Naive thymus-derived CD8-positive, alpha-beta T cell (primary cell): ENCODE results near the gene NAA35. TPM values are rescaled to one million over a fixed set of nuclear protein-coding genes. Genes with fewer than 3 reads are reported as not detected.
A peak's percentile ranks its signal among the peaks of the same experiment; 100 is the strongest.

Experiments
- ATAC-seq, 2 donors: fragments of 150-1000 bp; cut with Tn5 transposase in 1 of 2; sonication (Bioruptor Pico), chemical (Tn5 transposase) in 1 of 2; 1 replicate in 1 of 2; 2 replicates in 1 of 2; pipeline ENCODE4 v1.10.0; 2021; ENCODE audit warnings: mild to moderate bottlenecking in 2 of 2, moderate library complexity in 2 of 2
- POLR2A ChIA-PET: fragments of 350-600 bp; sonication (Branson Sonifier 250); formaldehyde crosslinking; loops from one replicate; lab custom pipeline; 2021; ENCODE audit warnings: antibody characterized with exemption; lab: Charles Lee
- DNase-seq, 10 donors: peaks; one replicate each; pipeline versions ENCODE4 v3.0.0 to v3.0.0-alpha.2; 2020 to 2022
- H3K27ac Mint-ChIP-seq, 10 donors: one replicate each; pipeline ENCODE4 v1.8.0; 2020 to 2022; ENCODE audit warnings: mild to moderate bottlenecking in 10 of 10, mixed read lengths in 10 of 10, moderate library complexity in 4 of 10, inconsistent platforms in 1 of 10
- H3K27me3 Mint-ChIP-seq, 5 donors: one replicate each; pipeline ENCODE4 v1.8.0; 2021 to 2022; ENCODE audit warnings: mixed read lengths in 5 of 5
- H3K36me3 Mint-ChIP-seq, 3 donors: one replicate each; pipeline ENCODE4 v1.8.0; 2020 to 2022; ENCODE audit warnings: mixed read lengths in 3 of 3, mild to moderate bottlenecking in 2 of 3, inconsistent platforms in 1 of 3
- H3K4me1 Mint-ChIP-seq, 4 donors: one replicate each; pipeline ENCODE4 v1.8.0; 2021 to 2022; ENCODE audit warnings: mixed read lengths in 4 of 4
- H3K4me3 Mint-ChIP-seq, 10 donors: one replicate each; pipeline ENCODE4 v1.8.0; 2020 to 2022; ENCODE audit warnings: mild to moderate bottlenecking in 10 of 10, mixed read lengths in 10 of 10, moderate library complexity in 6 of 10, inconsistent platforms in 1 of 10
- H3K9me3 Mint-ChIP-seq, 9 donors: one replicate each; pipeline ENCODE4 v1.8.0; 2020 to 2022; ENCODE audit warnings: mixed read lengths in 9 of 9, mild to moderate bottlenecking in 3 of 9, inconsistent platforms in 1 of 9, moderate library complexity in 1 of 9
- polyA plus RNA-seq, 3 donors: library from polyadenylated mRNA; unstranded; fragments of 300-500 nt; fragmentation: Illumina TruSeq; gene quantifications; one replicate each; pipeline ENCODE4 v1.2.3, GENCODE V29; 2021
- total RNA-seq, 8 experiments: library from RNA in 2 of 8; stranded (reverse) in 2 of 8; gene quantifications; one replicate each; pipeline ENCODE4 v1.2.3 and lab custom pipeline; 2021 to 2026

Gene NAA35
- total and polyA plus RNA-seq, 5 experiments from 2014 or later, result 15.0 to 32.3 (median 16.3) TPM

DNA sequence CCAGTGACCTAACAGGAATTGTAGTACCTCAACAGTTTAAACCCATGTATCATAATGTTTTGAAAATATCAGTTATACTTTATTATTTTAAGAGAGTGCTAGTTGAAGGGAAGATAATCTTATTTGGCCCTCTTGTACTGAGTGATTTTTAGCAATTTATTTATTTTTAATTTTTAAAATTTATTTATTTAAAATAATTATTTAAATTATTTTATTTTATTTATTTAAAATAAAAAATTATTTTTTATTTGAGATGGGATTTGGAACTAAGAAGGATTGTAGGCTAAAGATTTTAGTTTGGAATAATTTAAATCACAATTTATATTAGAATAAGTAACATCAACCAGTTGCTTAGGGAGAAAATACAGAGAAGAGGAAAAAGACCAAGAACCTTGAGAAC lies 54.2 kb downstream of the NAA35 start:
- POLR2A ChIA-PET, result no interaction called here
- no peak overlapping the region for H3K4me3 Mint-ChIP-seq
- ATAC-seq (no peak), DNase-seq (no peak)
- no peaks in the 10 kb centered on the region for H3K27me3 Mint-ChIP-seq
- H3K36me3 Mint-ChIP-seq, result peaks cover 16 to 72% (median 39%) of the 10 kb centered on the region in 3 donors
- peaks cover 0 to 20% (median 4%) of the 10 kb centered on the region in 4 donors for H3K4me1 Mint-ChIP-seq
- peaks cover 0 to 11% (median 0%) of the 10 kb centered on the region in 9 donors for H3K9me3 Mint-ChIP-seq
- H3K27ac Mint-ChIP-seq, result no peak overlapping the region

- ATAC-seq (no peak), DNase-seq (no peak)
- peaks cover 14 to 75% (median 43%) of the 10 kb centered on the region in 3 donors for H3K36me3 Mint-ChIP-seq
- H3K27ac Mint-ChIP-seq, result no peak overlapping the region
- peaks cover 0 to 10% (median 0%) of the 10 kb centered on the region in 9 donors for H3K9me3 Mint-ChIP-seq
- POLR2A ChIA-PET, result no interaction called here
- peaks cover 0 to 24% (median 6%) of the 10 kb centered on the region in 4 donors for H3K4me1 Mint-ChIP-seq
- no peak overlapping the region for H3K4me3 Mint-ChIP-seq
- no peaks in the 10 kb centered on the region for H3K27me3 Mint-ChIP-seq
These were observed 54.7 kb downstream of the NAA35 start for GRCh38 chr9:85995599-85995998.

DNA sequence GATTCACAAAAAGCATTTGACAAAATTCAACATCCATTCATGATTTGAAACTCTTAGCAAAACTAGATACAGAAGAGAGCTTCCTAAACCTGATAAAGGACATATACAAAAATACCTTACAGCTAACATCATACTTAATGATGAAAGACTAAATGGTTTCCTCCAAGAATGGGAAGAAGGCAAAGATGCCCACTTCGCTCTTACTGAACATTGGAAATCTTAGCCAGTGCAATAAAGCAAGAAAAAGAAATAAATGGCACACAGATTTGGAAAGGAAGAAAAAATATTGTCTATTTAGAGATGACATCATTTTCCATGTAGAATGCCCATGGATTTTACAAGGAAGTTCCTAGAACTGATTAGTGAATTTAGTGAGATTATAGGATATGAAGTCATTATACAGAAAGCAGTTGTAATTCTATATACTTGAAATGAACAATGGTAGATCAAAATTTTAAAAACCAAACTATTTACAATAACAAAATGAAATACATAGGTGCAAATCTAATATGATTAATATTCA lies 64.4 kb downstream of the NAA35 start:
- no peaks in the 10 kb centered on the region for H3K27me3 Mint-ChIP-seq
- DNase-seq (no peak), ATAC-seq (no peak)
- peaks cover 20 to 88% (median 71%) of the 10 kb centered on the region in 3 donors for H3K36me3 Mint-ChIP-seq
- H3K9me3 Mint-ChIP-seq, result peaks cover 0 to 5% (median 2%) of the 10 kb centered on the region in 9 donors
- H3K4me1 Mint-ChIP-seq, result peaks cover 2 to 16% (median 6%) of the 10 kb centered on the region in 4 donors
- no peak overlapping the region for H3K4me3 Mint-ChIP-seq
- no peak overlapping the region for H3K27ac Mint-ChIP-seq
- POLR2A ChIA-PET, result no interaction called here

DNA sequence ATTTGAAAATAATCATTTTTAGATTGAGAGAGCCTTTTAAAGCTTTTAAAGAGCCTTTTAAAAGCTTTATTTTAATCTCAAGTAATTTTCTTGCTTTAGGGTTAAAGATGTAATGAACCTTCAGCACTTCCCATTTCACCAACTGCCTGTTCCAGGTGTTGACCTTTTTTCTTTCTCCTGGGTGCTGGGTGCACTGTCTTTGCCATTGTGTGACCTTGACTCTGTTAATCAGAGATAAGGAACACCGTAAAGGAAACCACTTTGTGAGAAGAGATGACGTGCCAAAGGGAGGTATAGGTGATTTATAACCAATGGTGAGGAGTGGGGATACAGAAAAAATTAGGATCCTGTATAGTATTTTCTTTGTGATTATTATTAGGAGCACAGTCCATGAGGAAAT lies 68.2 kb downstream of the NAA35 start:
- H3K9me3 Mint-ChIP-seq, result peaks cover 0 to 5% (median 2%) of the 10 kb centered on the region in 9 donors
- H3K36me3 Mint-ChIP-seq, result peaks cover 13 to 76% (median 42%) of the 10 kb centered on the region in 3 donors
- POLR2A ChIA-PET, result no interaction called here
- H3K4me1 Mint-ChIP-seq, result no peaks in the 10 kb centered on the region
- ATAC-seq (no peak), DNase-seq (no peak)
- H3K4me3 Mint-ChIP-seq, result no peak overlapping the region
- no peaks in the 10 kb centered on the region for H3K27me3 Mint-ChIP-seq
- peak overlapping the region in 2 of 10 donors; percentile 1 to 19 for H3K27ac Mint-ChIP-seq

- H3K27ac Mint-ChIP-seq, result peak overlapping the region; percentile 11 to 91 (median 78)
- DNase-seq (no peak), ATAC-seq (no peak)
- H3K4me3 Mint-ChIP-seq, result peak overlapping the region in 1 of 10 donors; percentile 16
- peaks cover 23 to 62% (median 30%) of the 10 kb centered on the region in 3 donors for H3K36me3 Mint-ChIP-seq
- peaks cover 22 to 45% (median 31%) of the 10 kb centered on the region in 4 donors for H3K4me1 Mint-ChIP-seq
- H3K9me3 Mint-ChIP-seq, result no peaks in the 10 kb centered on the region
- H3K27me3 Mint-ChIP-seq, result no peaks in the 10 kb centered on the region
- POLR2A ChIA-PET, result interaction anchor here (0.8 kb wide), 1 partner anchor 80 kb away, joined by 3 read pairs; no protein-coding TSS in a partner anchor
These were observed 79.8 kb downstream of the NAA35 start for GRCh38 chr9:86020731-86021130.

DNA sequence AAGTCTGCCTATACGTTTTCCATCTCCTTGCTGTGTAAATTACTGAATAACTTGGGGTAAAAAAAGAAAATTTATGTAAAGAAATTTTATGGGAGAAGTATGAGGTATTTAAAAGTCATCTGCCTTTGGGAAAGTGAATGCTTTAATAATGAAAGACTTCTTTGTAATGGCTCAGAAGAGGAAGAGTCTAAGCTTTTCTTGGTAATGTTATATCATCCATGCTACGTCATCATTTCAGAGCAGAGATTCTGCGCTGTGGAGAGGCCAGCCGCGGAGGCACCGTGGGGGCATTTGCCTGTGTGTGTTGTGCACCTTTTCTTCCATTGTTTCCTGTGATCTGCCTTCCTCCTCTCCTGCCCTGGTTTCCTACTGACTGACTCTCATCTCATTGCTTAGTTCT lies 80.2 kb downstream of the NAA35 start:
- ATAC-seq, result no peak
- H3K9me3 Mint-ChIP-seq, result no peaks in the 10 kb centered on the region
- no peaks in the 10 kb centered on the region for H3K27me3 Mint-ChIP-seq
- peak overlapping the region; percentile 53 to 91 (median 82) for H3K27ac Mint-ChIP-seq
- H3K36me3 Mint-ChIP-seq, result peaks cover 23 to 66% (median 34%) of the 10 kb centered on the region in 3 donors
- peak overlapping the region in 1 of 10 donors; percentile 8 for H3K4me3 Mint-ChIP-seq
- POLR2A ChIA-PET, result interaction anchor here (0.8 kb wide), 1 partner anchor 81 kb away, joined by 3 read pairs; no protein-coding TSS in a partner anchor
- DNase-seq, result no peak
- H3K4me1 Mint-ChIP-seq, result peaks cover 22 to 45% (median 31%) of the 10 kb centered on the region in 4 donors

GRCh38 chr9:86022687-86023266 lies 81.8 kb downstream of the NAA35 start:
- no peaks in the 10 kb centered on the region for H3K9me3 Mint-ChIP-seq
- peaks cover 21 to 66% (median 42%) of the 10 kb centered on the region in 3 donors for H3K36me3 Mint-ChIP-seq
- POLR2A ChIA-PET, result interaction anchor here (0.6 to 1.3 kb wide), 3 partner anchors 73 to 260 kb away, joined by 3 to 4 read pairs (median 3); partner anchors contain the start of genes ISCA1 and NAA35
- H3K27me3 Mint-ChIP-seq, result no peaks in the 10 kb centered on the region
- H3K4me3 Mint-ChIP-seq, result peak overlapping the region in 9 of 10 donors; percentile 5 to 66 (median 46)
- H3K4me1 Mint-ChIP-seq, result peaks cover 22 to 45% (median 31%) of the 10 kb centered on the region in 4 donors
- peak; percentile 88 to 93 for ATAC-seq
- DNase-seq, result peak in 6 of 10 donors; percentile 7 to 50 (median 35)
- peak overlapping the region; percentile 77 to 95 (median 84) for H3K27ac Mint-ChIP-seq

GRCh38 chr9:86027767-86028166 lies 86.8 kb downstream of the NAA35 start:
- POLR2A ChIA-PET, result no interaction called here
- H3K36me3 Mint-ChIP-seq, result peaks cover 18 to 45% (median 42%) of the 10 kb centered on the region in 3 donors

GRCh38 chr9:86034863-86035734 lies 94.2 kb downstream of the NAA35 start:
- ATAC-seq (no peak), DNase-seq (no peak)
- no peaks in the 10 kb centered on the region for H3K36me3 Mint-ChIP-seq
- no peak overlapping the region for H3K4me3 Mint-ChIP-seq
- no peak overlapping the region for H3K27ac Mint-ChIP-seq
- H3K9me3 Mint-ChIP-seq, result peaks cover 0 to 7% (median 0%) of the 10 kb centered on the region in 9 donors
- H3K27me3 Mint-ChIP-seq, result peaks cover 0 to 5% (median 0%) of the 10 kb centered on the region in 5 donors
- peaks cover 0 to 2% (median 0%) of the 10 kb centered on the region in 4 donors for H3K4me1 Mint-ChIP-seq
- POLR2A ChIA-PET, result interaction anchor here (0.6 to 0.7 kb wide), 3 partner anchors 17 to 871 kb away, joined by 3 to 6 read pairs (median 6); no protein-coding TSS in a partner anchor

More at GRCh38 chr9:86027767-86028166, 86.8 kb downstream of the NAA35 start:
- ATAC-seq (no peak), DNase-seq (no peak)
- peaks cover 8 to 16% (median 12%) of the 10 kb centered on the region in 4 donors for H3K4me1 Mint-ChIP-seq
- H3K27ac Mint-ChIP-seq, result no peak overlapping the region
- H3K4me3 Mint-ChIP-seq, result no peak overlapping the region
- peaks cover 0 to 8% (median 0%) of the 10 kb centered on the region in 9 donors for H3K9me3 Mint-ChIP-seq
- no peaks in the 10 kb centered on the region for H3K27me3 Mint-ChIP-seq

DNA sequence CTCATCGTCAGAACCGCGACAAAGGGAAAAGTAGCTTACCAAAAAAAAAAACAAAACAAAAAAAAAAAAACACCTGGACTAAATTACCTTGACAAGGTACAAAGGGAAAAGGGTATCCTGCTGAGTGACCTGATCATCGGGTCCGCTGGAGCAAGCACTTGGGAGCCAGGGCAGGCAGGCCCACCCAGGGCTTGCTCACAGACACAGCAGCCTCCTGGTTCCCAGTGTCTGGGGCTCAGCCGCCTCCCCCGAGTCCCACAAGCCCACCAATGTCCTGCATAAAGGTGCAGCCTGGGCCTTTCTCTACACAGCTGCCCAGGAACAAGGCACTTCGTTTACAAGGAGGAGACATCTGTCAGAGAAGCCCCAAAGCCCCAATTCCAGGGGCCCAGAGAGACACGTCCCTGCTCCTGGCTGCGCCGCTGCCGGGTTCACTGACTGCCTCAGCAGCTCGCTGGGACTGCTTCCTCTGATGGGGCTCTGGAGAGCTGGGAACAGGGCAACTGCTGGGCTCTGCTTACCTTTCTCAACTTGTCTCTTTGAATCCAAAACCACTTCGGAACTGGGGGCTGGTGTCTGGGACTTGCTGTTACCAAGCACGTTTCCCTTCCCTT lies 95.0 kb downstream of the NAA35 start:
- POLR2A ChIA-PET, result interaction anchor here (0.7 kb wide), 2 partner anchors 64 to 870 kb away, joined by 6 read pairs; no protein-coding TSS in a partner anchor
- Mint-ChIP-seq H3K4me3 (no peak overlapping the region), H3K27me3 (peaks cover 0 to 8% (median 0%) of the 10 kb centered on the region in 5 donors), H3K9me3 (peaks cover 0 to 7% (median 0%) of the 10 kb centered on the region in 9 donors), H3K4me1 (peaks cover 0 to 2% (median 0%) of the 10 kb centered on the region in 4 donors), H3K36me3 (no peaks in the 10 kb centered on the region), H3K27ac (no peak overlapping the region)
- DNase-seq, result no peak
- no peak for ATAC-seq

- Mint-ChIP-seq H3K27me3 (peaks cover 0 to 8% (median 0%) of the 10 kb centered on the region in 5 donors), H3K36me3 (no peaks in the 10 kb centered on the region), H3K9me3 (peaks cover 0 to 7% (median 0%) of the 10 kb centered on the region in 9 donors), H3K4me1 (peaks cover 0 to 2% (median 0%) of the 10 kb centered on the region in 4 donors), H3K4me3 (no peak overlapping the region), H3K27ac (no peak overlapping the region)
- ATAC-seq (no peak), DNase-seq (no peak)
- POLR2A ChIA-PET, result no interaction called here
These were observed 95.6 kb downstream of the NAA35 start for GRCh38 chr9:86036555-86036954.
